Kidney (tissue), 14 donors: ENCODE results near the gene CEP70. TPM values are rescaled to one million over a fixed set of nuclear protein-coding genes. Genes with fewer than 3 reads are reported as not detected.

Experiments used
- DNase-seq, 5 donors: peaks; one replicate each; pipeline ENCODE4 v3.0.0-alpha.2; 2013 to 2020
- FAIRE-seq: peaks from 2 replicates; lab custom pipeline; 2012; peaks lifted over from hg19 to GRCh38; lab: Jason Lieb, UNC
- H3K27ac ChIP-seq, 2 donors: one replicate each; pipeline ENCODE4 v1.7.0; 2013; ENCODE audit warnings: low read depth in 2 of 2, low read length in 2 of 2, inconsistent platforms in 1 of 2
- H3K27me3 ChIP-seq: one replicate; pipeline ENCODE4 v1.7.1; 2013; ENCODE audit warnings: low read length, inconsistent platforms; ENCODE audit not compliant: control insufficient read depth, insufficient read depth
- H3K36me3 ChIP-seq, 3 donors: one replicate each; pipeline versions ENCODE4 v1.7.0 to v1.7.1; 2013; ENCODE audit warnings: low read length in 3 of 3, control low read depth in 1 of 3, inconsistent platforms in 1 of 3; ENCODE audit not compliant: insufficient read depth in 3 of 3, control insufficient read depth in 2 of 3
- H3K4me1 ChIP-seq, 3 donors: one replicate each; pipeline versions ENCODE4 v1.7.0 to v1.7.1; 2013; ENCODE audit warnings: low read length in 3 of 3, inconsistent platforms in 1 of 3, low read depth in 1 of 3; ENCODE audit not compliant: control insufficient read depth in 2 of 3, insufficient read depth in 2 of 3
- H3K4me3 ChIP-seq, 3 donors: one replicate each; pipeline versions ENCODE4 v1.7.0 to v1.8.1; 2013; ENCODE audit warnings: low read length in 3 of 3, control low read depth in 1 of 3, inconsistent platforms in 1 of 3
- H3K9ac ChIP-seq, 3 donors: one replicate each; pipeline versions ENCODE4 v1.7.0 to v1.7.1; 2013; ENCODE audit warnings: low read length in 3 of 3, control low read depth in 1 of 3, inconsistent platforms in 1 of 3
- H3K9me3 ChIP-seq, 3 donors: one replicate each; pipeline versions ENCODE4 v1.7.0 to v1.7.1; 2013; ENCODE audit warnings: low read length in 3 of 3, control low read depth in 1 of 3, inconsistent platforms in 1 of 3; ENCODE audit not compliant: control insufficient read depth in 2 of 3, insufficient read depth in 1 of 3
- intact Hi-C: fragments of 100-400 bp; cut with DNase I; formaldehyde crosslinking; loops from one replicate; pipeline ENCODE4 v1.11.1; 2022
- polyA plus RNA-seq: library from polyadenylated mRNA; stranded (reverse); fragments of 350-450 nt; fragmentation: Illumina TruSeq; extraction: RNeasy Lipid Tissue Mini Kit (QIAGEN cat#74804); gene quantifications from one replicate; pipeline ENCODE4 v1.2.3, GENCODE V29; 2014; ENCODE audit warnings: low read depth, low replicate concordance; ENCODE audit not compliant: insufficient read depth
- total RNA-seq: library from RNA; stranded (reverse); fragmentation: NEBNext Ultra II Directional; extraction: Animal tissue kit (Norgen Biotek cat#: 25700); gene quantifications from one replicate; pipeline ENCODE4 v1.2.1, GENCODE V29; 2021
- TF ChIP-seq, protein P1 (sequence below): IDR thresholded peaks from 3 replicates; pipeline ENCODE4 v1.5.1; 2012; ENCODE audit warnings: mild to moderate bottlenecking, moderate library complexity, borderline replicate concordance; ENCODE audit not compliant: insufficient read depth; ENCODE audit errors: extremely low read depth
- donor health status: control.
- donor health status: control.
- donor health status: control.
- donor health status: control.
- donor health status: control.
- donor health status: DM: yes; HTN: yes; CAD: no.
- donor health status: Normal renal cell carcinoma (clear cell type).

CEP70 gene
- total and polyA plus RNA-seq, 2 donors from 2014 or later: 22.6 to 64.3 TPM

DNA sequence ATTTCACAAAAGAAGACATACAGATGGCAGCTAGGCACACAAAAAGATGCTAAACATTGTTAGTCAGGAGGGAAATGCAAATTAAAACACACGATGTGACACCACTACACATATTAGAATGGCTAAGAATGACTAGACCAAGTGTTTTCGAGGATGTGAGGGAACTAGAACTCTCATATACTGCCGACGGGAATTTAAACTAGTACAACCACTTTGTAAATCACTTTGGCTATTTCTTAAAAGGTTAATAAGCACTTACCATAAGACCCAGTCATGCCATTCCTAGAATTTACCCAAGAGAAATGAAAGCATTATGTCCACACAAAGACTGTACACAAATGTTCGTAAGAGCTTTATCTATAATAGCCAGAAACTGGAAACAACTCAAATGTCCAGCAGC lies 5.6 kb downstream of the CEP70 start:
- H3K9me3 ChIP-seq: no peaks in the 10 kb centered on the region
- no peak overlapping the region for H3K4me3 ChIP-seq
- H3K36me3 ChIP-seq: no peaks in the 10 kb centered on the region
- TF ChIP-seq, protein P1, sequence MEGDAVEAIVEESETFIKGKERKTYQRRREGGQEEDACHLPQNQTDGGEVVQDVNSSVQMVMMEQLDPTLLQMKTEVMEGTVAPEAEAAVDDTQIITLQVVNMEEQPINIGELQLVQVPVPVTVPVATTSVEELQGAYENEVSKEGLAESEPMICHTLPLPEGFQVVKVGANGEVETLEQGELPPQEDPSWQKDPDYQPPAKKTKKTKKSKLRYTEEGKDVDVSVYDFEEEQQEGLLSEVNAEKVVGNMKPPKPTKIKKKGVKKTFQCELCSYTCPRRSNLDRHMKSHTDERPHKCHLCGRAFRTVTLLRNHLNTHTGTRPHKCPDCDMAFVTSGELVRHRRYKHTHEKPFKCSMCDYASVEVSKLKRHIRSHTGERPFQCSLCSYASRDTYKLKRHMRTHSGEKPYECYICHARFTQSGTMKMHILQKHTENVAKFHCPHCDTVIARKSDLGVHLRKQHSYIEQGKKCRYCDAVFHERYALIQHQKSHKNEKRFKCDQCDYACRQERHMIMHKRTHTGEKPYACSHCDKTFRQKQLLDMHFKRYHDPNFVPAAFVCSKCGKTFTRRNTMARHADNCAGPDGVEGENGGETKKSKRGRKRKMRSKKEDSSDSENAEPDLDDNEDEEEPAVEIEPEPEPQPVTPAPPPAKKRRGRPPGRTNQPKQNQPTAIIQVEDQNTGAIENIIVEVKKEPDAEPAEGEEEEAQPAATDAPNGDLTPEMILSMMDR: no peak
- FAIRE-seq: no peak
- no peaks in the 10 kb centered on the region for H3K27me3 ChIP-seq
- intact Hi-C loops: no loop called here
- H3K4me1 ChIP-seq: no peaks in the 10 kb centered on the region
- H3K27ac ChIP-seq: no peak overlapping the region
- H3K9ac ChIP-seq: no peak overlapping the region
- no peak for DNase-seq

DNA sequence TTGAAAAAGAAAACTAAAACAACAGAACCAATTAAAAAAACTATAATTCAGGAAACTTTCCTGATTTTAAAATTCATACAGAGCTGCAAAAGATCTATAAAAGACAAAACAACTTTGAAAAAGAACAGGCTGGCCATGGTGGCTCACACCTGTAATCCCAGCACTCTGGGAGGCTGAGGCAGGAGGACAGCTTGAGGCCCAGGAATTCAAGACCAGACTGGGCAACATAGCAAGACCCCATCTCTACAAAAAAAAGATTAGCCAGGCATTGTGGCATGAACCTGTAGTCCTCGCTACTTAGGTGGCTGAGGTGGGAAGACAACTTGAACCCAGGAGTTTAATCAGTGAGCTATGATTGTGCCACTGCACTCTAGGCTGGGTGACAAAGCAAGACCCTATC lies 6.7 kb downstream of the CEP70 start:
- Histone ChIP-seq H3K27me3 (no peaks in the 10 kb centered on the region), H3K27ac (no peak overlapping the region), H3K9ac (no peak overlapping the region), H3K4me1 (no peaks in the 10 kb centered on the region), H3K36me3 (no peaks in the 10 kb centered on the region), H3K4me3 (no peak overlapping the region), H3K9me3 (no peaks in the 10 kb centered on the region)
- FAIRE-seq: no peak
- intact Hi-C loops: no loop called here
- no peak for DNase-seq
- TF ChIP-seq, protein P1: no peak

DNA sequence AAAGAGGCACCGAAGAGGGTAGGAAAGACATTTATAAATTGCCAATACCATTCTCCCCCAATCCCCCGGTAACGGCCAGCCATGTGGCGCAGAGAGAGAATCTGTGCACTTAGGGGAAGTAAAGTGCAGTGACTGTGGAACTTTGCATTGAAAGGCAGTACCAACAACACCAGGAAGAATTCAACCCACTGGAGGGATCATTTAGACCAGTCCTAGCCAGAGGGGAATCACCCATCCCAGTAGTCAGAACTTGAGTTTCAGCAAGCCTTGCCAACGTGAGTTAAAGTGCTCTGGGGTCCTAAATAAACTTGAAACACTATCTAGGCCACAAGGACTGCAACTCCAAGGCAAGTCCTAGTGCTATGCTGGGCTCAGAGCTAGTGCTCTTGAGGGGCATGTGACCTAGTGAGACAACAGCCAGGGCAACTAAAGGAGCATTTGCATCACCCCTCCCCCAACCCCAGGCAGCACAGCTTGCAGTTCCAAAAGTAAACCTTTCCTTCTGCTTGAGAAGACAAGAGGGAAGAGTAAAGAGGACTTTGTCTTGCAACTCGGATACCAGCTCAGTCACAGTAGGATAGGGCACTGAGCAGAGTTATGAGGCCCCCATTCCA lies 15.0 kb downstream of the CEP70 start:
- Histone ChIP-seq H3K27me3 (no peaks in the 10 kb centered on the region), H3K9ac (no peak overlapping the region), H3K4me3 (no peak overlapping the region), H3K9me3 (no peaks in the 10 kb centered on the region), H3K4me1 (peaks cover 0 to 2% (median 0%) of the 10 kb centered on the region in 3 donors), H3K27ac (no peak overlapping the region), H3K36me3 (no peaks in the 10 kb centered on the region)
- no peak for FAIRE-seq
- TF ChIP-seq, protein P1: no peak
- no peak for DNase-seq
- intact Hi-C loops: no loop called here

DNA sequence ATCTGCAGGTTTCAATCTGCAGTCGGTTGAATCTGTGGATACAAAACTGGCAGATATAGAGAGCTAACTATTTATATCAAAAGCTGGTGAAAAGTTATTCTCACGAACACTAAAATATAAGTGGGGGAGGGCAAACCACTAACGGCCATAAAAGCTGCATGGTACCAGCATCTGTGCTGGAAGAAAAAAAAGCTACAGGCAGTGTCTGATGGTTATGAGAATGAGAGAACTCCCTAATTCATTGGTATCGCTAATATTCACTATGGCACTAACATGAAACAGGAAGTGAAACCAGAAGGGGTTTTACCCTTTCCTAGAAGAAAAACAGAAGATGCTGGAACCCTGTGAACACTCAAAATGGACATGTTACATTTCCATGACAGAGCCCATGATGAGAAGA lies 15.9 kb downstream of the CEP70 start:
- Histone ChIP-seq H3K4me3 (no peak overlapping the region), H3K4me1 (peaks cover 0 to 2% (median 0%) of the 10 kb centered on the region in 3 donors), H3K9ac (no peak overlapping the region), H3K27me3 (no peaks in the 10 kb centered on the region), H3K36me3 (peaks cover 0 to 4% (median 0%) of the 10 kb centered on the region in 3 donors), H3K27ac (no peak overlapping the region), H3K9me3 (no peaks in the 10 kb centered on the region)
- TF ChIP-seq, protein P1: no peak
- FAIRE-seq (no peak), DNase-seq (no peak)
- intact Hi-C loops: no loop called here
